Amniotic stem cell (primary cell): ENCODE results near the gene CD86.
"Not testable (repeated sequence)": the region's sequence is repeated elsewhere in the genome, so short reads cannot be mapped to it uniquely, and the experiment has no call there.

ENCODE experiments used
- DNase-seq: peaks from one replicate; lab custom pipeline; 2025; lab: John Stamatoyannopoulos, UW

Gene CD86

GRCh38 chr3:122164983-122165382, 109.8 kb downstream of the CD86 start:
- not testable (repeated sequence) for DNase-seq

- DNase-seq, result no peak
These were observed 112.5 kb downstream of the CD86 start for GRCh38 chr3:122167630-122168029.

- DNase-seq, result no peak
These were observed 112.9 kb downstream of the CD86 start for GRCh38 chr3:122168044-122168443.

DNA sequence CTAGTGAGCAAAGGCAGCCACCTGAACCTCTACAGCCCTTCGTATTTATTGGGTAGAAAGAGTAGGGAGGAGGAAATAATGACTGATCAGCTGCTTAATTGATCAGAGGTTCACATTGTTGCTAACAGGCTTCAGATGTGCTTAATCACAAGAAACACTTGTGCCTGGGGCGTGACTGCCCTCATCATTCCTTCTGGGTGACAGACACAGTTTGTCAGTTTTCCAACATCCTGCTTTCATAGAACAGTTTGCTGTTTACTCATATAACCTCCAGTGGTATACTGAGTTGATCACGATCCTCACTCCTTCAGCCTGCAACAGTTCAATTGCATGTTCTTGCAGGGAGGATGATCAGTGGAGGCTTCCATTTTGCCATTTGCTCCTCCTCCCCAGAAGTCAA, 114.7 kb downstream of the CD86 start:
- DNase-seq, result no peak
